Fibroblast of pulmonary artery (primary cell): Measurements from ENCODE around the gene RAPGEF3.

Experiments
- DNase-seq: peaks from one replicate; pipeline ENCODE4 v3.0.0-alpha.2; 2010; ENCODE audit warnings: low read depth
- H3K4me3 ChIP-seq: replicated peaks from 2 replicates; pipeline ENCODE4 v1.5.1; 2011; ENCODE audit warnings: low read depth, mild to moderate bottlenecking, control low read depth, low read length, moderate library complexity
- TF ChIP-seq, protein P1 (sequence below): IDR thresholded peaks from 2 replicates; pipeline ENCODE4 v1.5.1; 2011; ENCODE audit warnings: mild to moderate bottlenecking, control low read depth, low read length, inconsistent platforms; ENCODE audit errors: missing control alignments

The RAPGEF3 gene, protein sequence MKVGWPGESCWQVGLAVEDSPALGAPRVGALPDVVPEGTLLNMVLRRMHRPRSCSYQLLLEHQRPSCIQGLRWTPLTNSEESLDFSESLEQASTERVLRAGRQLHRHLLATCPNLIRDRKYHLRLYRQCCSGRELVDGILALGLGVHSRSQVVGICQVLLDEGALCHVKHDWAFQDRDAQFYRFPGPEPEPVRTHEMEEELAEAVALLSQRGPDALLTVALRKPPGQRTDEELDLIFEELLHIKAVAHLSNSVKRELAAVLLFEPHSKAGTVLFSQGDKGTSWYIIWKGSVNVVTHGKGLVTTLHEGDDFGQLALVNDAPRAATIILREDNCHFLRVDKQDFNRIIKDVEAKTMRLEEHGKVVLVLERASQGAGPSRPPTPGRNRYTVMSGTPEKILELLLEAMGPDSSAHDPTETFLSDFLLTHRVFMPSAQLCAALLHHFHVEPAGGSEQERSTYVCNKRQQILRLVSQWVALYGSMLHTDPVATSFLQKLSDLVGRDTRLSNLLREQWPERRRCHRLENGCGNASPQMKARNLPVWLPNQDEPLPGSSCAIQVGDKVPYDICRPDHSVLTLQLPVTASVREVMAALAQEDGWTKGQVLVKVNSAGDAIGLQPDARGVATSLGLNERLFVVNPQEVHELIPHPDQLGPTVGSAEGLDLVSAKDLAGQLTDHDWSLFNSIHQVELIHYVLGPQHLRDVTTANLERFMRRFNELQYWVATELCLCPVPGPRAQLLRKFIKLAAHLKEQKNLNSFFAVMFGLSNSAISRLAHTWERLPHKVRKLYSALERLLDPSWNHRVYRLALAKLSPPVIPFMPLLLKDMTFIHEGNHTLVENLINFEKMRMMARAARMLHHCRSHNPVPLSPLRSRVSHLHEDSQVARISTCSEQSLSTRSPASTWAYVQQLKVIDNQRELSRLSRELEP

DNA sequence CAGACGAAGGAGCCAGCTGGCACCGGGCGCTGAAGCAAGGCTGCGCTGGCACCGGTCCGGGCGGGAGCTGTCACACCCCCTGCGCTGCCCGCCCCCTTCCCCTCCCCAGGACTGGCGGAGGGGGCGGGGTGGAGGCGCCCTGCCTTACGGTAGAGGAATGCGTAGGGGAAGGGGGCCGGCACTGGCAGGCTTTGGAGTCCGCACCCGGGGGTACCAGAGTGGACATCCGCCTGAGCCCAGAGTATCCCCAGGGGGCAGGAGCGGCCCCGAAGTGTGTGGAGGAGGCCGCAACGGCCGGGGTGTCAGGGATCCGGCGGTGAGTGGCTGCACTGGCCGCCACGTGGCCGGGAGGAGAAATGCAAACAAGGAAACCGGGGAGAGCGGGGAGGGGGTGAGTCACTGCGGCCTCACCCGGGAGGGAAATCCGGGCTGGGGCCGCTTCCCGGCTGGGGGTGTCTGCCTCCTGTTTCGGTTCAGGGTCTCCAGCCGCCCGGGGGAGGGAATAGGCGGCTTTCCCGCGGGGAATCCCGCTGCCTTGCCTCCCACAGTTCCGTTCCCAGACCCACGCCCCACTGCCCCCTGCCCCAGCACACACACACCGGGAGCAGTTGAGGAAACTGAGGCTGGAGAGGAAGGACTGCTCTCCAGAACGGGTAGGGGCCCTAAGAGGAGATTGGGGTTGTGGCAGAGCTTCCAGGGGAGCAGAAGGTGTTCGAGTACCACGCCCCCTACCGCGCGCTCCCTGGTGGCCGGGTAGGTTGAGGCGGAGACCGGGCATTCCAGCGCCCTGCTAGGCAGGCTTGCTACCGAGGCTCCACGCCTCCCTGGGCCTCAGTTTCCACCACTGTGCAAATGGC lies at the start of gene RAPGEF3:
Gene RAPGEF3 (minus strand): TSS at position 47 of the 857 bp plus-strand sequence. CDS start 324 bp downstream, outside the sequence.
- peak; percentile 79 for DNase-seq
- H3K4me3 ChIP-seq, result peak within 1 kb of the TSS; percentile 58
- TF ChIP-seq, protein P1, sequence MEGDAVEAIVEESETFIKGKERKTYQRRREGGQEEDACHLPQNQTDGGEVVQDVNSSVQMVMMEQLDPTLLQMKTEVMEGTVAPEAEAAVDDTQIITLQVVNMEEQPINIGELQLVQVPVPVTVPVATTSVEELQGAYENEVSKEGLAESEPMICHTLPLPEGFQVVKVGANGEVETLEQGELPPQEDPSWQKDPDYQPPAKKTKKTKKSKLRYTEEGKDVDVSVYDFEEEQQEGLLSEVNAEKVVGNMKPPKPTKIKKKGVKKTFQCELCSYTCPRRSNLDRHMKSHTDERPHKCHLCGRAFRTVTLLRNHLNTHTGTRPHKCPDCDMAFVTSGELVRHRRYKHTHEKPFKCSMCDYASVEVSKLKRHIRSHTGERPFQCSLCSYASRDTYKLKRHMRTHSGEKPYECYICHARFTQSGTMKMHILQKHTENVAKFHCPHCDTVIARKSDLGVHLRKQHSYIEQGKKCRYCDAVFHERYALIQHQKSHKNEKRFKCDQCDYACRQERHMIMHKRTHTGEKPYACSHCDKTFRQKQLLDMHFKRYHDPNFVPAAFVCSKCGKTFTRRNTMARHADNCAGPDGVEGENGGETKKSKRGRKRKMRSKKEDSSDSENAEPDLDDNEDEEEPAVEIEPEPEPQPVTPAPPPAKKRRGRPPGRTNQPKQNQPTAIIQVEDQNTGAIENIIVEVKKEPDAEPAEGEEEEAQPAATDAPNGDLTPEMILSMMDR, result peak; percentile 42

DNA sequence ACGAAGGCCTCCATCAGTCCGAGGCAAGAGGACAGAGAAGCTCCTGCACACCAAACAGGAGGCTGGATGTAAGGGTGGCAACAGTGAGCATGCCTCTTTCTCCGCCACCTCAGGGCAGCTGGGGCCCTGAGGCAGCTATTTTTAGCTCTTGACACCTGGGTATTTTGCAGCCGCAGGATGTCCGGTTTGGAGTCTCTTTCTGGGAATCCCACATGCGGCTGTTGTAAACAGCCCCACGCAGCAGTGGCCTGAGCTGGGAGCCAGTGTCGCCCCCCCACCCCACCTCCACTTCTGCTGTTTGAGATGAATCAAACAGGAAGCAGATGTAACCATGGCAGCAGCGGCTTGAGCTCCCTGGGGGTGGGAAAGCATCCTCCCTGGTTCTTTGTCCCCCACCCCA lies 49.4 kb upstream of the RAPGEF3 start:
- DNase-seq, result peak; percentile 62
- H3K4me3 ChIP-seq, result no peak overlapping the region
- TF ChIP-seq, protein P1, result no peak

DNA sequence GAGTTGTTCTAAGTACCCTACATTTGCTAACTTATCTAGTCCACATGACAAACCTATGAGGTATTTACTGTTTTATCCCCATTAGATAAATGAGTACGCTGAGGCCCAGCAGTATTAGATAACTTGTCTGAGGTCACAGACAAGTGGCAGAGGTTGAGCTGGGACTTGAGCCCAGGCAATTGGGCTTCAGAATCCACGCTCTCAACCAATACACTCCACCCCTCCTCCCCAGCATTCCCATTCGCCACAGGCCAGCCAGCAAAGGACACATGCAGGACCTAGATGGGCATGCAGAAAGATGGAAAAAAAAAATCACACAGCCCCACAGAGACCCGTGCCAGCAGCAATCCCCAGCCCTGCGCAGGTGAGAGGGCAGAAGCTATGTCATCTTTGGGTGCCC lies 48.7 kb upstream of the RAPGEF3 start:
- TF ChIP-seq, protein P1, result no peak
- DNase-seq, result no peak
- no peak overlapping the region for H3K4me3 ChIP-seq

DNA sequence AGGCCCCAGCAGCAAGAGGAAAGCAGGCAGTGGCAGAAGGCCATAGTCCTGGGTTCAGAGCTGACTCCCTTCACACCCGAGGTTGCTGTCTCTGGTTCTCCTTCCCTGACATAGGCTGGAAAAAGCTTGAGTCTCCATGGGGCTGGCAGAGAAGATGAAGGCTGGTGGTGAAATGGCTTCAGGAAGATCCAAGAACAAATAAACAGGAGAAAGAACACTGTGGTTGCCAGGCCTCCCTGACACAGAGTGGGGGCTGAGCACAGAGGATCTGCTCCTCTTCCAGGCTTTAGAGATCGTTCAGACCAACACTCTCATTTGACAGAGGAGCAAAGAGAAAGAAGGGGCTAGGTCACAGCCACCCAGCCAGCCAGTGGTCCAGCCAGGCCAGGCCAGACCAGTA lies 46.7 kb upstream of the RAPGEF3 start:
- TF ChIP-seq, protein P1, result no peak
- no peak overlapping the region for H3K4me3 ChIP-seq
- peak; percentile 30 for DNase-seq

DNA sequence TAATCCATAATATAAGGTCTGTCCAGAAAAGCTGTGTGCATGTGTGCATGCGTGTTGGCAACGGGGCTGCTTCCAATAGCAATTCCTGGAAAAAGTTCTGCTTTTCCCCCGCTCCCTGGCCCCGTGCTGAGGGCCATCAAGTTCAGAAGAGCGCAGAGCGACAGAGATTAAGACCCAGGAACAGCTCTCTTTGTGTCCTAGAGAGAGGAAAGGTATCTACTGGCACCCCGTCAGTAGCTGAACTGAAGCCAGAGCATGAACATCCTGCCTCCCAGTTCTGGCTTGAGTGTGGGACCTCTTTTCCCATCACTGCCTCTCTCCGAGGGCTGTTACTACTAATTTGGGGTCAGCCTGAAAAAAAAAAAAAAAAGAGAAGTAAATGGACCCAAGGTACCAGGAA lies 45.5 kb upstream of the RAPGEF3 start:
- TF ChIP-seq, protein P1, result no peak
- DNase-seq, result no peak
- H3K4me3 ChIP-seq, result no peak overlapping the region

DNA sequence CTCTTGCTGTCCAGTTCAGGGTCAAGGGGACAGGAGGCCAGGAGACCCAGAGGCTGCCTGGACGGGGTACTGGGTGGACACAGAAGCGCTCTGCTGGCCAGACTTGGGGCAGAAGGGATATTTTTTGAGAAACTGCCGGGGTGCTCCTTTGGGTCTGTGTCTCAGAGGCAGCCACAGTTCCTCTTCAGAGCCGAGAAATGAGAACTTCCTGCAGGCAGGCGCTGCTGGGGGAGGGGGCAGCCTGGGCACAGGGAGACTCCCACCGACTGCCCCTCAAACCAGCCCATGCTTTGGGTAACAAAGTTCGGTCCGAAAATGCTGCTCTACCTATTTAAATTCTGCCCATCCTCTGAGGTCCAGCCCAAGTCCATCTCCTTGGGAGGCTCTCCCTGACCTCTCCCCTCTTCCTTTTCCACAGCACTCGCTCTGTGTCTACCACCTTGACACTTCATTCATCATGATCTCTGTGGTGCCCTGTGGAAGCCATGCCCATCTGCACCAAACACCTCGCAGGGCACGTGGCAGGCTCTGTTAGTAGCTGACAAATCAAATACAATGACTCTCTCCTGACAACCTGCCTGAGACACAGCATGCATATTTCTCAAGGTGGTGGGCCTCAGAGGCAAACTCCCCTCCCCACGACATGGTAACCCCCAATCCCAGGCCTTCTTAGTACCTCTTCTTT lies 44.7 kb upstream of the RAPGEF3 start:
- TF ChIP-seq, protein P1, result no peak
- DNase-seq, result no peak
- H3K4me3 ChIP-seq, result no peak overlapping the region
